Esophagus squamous epithelium (tissue), 5 donors: Measurements from ENCODE around the gene SNRPA. TPM values are rescaled to one million over a fixed set of nuclear protein-coding genes. Genes with fewer than 3 reads are reported as not detected.
"Not testable (repeated sequence)": the region's sequence is repeated elsewhere in the genome, so short reads cannot be mapped to it uniquely, and the experiment has no call there.

Experiments used
- DNase-seq: peaks from one replicate; lab custom pipeline; 2025; lab: John Stamatoyannopoulos, UW
- H3K27ac ChIP-seq, 4 donors: fragments of 200-600 bp; sonication (generic); one replicate each; pipeline ENCODE4 v1.5.1; 2016 to 2019; ENCODE audit warnings: mild to moderate bottlenecking in 1 of 4
- H3K27me3 ChIP-seq, 4 donors: fragments of 200-600 bp; sonication (generic); 1 replicate in 3 of 4; 2 replicates in 1 of 4; pipeline versions ENCODE4 v1.5.1 to v1.6.0; 2017 to 2021; ENCODE audit warnings: antibody characterized with exemption in 1 of 4
- H3K36me3 ChIP-seq, 3 donors: fragments of 200-600 bp; sonication (generic); one replicate each; pipeline ENCODE4 v1.5.1; 2016 to 2019
- H3K4me1 ChIP-seq, 3 donors: fragments of 200-600 bp; sonication (generic); one replicate each; pipeline ENCODE4 v1.5.1; 2017 to 2019
- H3K4me3 ChIP-seq, 4 donors: fragments of 200-600 bp; sonication (generic); 1 replicate in 3 of 4; 2 replicates in 1 of 4; pipeline ENCODE4 v1.5.1; 2016 to 2019; ENCODE audit warnings: mild to moderate bottlenecking in 2 of 4, moderate library complexity in 1 of 4
- H3K9me3 ChIP-seq, 3 donors: fragments of 200-600 bp; sonication (generic); one replicate each; pipeline ENCODE4 v1.5.1; 2016 to 2019
- POLR2A ChIP-seq, 4 donors: fragments of 450-650 bp; IDR thresholded peaks; one replicate each; pipeline ENCODE4 v1.6.1; 2017; ENCODE audit warnings: antibody characterized with exemption in 4 of 4, mild to moderate bottlenecking in 4 of 4, moderate library complexity in 3 of 4
- WGBS, 2 donors: methylation state at CpG; one replicate each; pipeline ENCODE4 v1.1.5; 2018; 5-methylcytosine and 5-hydroxymethylcytosine counted together
- intact Hi-C: fragments of 100-400 bp; cut with DNase I; formaldehyde crosslinking; loops from one replicate; pipeline ENCODE4 v1.15.0; 2022
- total RNA-seq, 4 donors: library from RNA; depleted of rRNA; stranded (reverse); fragments of >200 nt; gene quantifications; one replicate each; pipeline ENCODE4 v1.1.0, GENCODE V29; 2016
- TF ChIP-seq, protein P1 (sequence below), 6 experiments: fragments of 450-650 bp in 4 of 6; fragments of 200-600 bp in 2 of 6; sonication (generic) in 2 of 6; IDR thresholded peaks; one replicate each; pipeline ENCODE4 v1.5.1; 2016 to 2019; ENCODE audit warnings: antibody characterized with exemption in 6 of 6, mild to moderate bottlenecking in 4 of 6, moderate library complexity in 4 of 6
- donor health status: DM: yes; HTN: yes; CAD: no.

The SNRPA gene
- total RNA-seq, 4 donors from 2014 or later: 45.0 to 79.5 (median 51.0) TPM

GRCh38 chr19:40759352-40759751 is 8.3 kb downstream of the SNRPA start:
- H3K4me3 ChIP-seq: no peak overlapping the region
- H3K27ac ChIP-seq: no peak overlapping the region
- no peak for TF ChIP-seq POLR2A (IDR thresholded peaks at IDR 0.05)
- TF ChIP-seq, protein P1, sequence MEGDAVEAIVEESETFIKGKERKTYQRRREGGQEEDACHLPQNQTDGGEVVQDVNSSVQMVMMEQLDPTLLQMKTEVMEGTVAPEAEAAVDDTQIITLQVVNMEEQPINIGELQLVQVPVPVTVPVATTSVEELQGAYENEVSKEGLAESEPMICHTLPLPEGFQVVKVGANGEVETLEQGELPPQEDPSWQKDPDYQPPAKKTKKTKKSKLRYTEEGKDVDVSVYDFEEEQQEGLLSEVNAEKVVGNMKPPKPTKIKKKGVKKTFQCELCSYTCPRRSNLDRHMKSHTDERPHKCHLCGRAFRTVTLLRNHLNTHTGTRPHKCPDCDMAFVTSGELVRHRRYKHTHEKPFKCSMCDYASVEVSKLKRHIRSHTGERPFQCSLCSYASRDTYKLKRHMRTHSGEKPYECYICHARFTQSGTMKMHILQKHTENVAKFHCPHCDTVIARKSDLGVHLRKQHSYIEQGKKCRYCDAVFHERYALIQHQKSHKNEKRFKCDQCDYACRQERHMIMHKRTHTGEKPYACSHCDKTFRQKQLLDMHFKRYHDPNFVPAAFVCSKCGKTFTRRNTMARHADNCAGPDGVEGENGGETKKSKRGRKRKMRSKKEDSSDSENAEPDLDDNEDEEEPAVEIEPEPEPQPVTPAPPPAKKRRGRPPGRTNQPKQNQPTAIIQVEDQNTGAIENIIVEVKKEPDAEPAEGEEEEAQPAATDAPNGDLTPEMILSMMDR (IDR thresholded peaks at IDR 0.05): no peak
- DNase-seq: no peak
- H3K36me3 ChIP-seq: peaks cover 37 to 95% (median 60%) of the 10 kb centered on the region in 3 donors
- H3K9me3 ChIP-seq: no peaks in the 10 kb centered on the region
- no peaks in the 10 kb centered on the region for H3K27me3 ChIP-seq
- peaks cover 16 to 51% (median 17%) of the 10 kb centered on the region in 3 donors for H3K4me1 ChIP-seq
- intact Hi-C loops: no loop called here
- WGBS, 2 donors: 90% methylated on average over 2 to 12 of the region's 13 CpGs

DNA sequence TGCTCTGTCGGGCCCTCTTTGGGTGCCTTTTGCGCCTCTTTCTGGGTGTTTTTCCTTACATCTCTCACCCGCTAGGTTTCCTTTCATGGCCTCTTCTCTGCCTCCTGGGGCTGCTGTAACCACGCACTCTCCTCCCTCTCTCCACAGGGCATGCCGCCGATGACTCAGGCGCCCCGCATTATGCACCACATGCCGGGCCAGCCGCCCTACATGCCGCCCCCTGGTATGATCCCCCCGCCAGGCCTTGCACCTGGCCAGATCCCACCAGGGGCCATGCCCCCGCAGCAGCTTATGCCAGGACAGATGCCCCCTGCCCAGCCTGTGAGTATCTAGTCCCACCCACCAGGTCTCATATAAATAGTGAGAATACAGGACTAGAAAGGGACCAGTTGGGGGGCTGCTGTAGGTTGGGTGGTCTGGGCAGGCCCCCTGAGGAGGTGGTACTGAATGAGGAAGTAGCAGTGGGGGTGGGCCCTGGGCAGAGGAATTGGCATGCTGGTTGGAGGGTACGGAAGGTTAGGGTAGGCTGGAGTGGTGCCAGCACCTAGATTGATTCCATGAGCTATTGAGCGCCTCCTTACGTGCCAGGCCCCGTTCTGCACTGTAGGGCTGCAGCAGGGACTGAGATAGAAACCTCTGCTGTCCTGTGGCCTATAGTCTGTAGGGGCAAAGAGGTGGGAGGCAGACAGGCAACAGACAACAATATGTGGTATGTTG is 11.9 kb downstream of the SNRPA start:
- peaks cover 0 to 16% (median 0%) of the 10 kb centered on the region in 3 donors for H3K4me1 ChIP-seq
- intact Hi-C loops: no loop called here
- WGBS, 2 donors: 84 to 94% methylated on average over 12 to 16 of the region's 17 CpGs
- peaks cover 33 to 93% (median 76%) of the 10 kb centered on the region in 3 donors for H3K36me3 ChIP-seq
- DNase-seq: no peak
- H3K27ac ChIP-seq: no peak overlapping the region
- no peaks in the 10 kb centered on the region for H3K9me3 ChIP-seq
- H3K27me3 ChIP-seq: no peaks in the 10 kb centered on the region
- TF ChIP-seq, protein P1 (IDR thresholded peaks at IDR 0.05): no peak
- no peak for TF ChIP-seq POLR2A (IDR thresholded peaks at IDR 0.05)
- no peak overlapping the region for H3K4me3 ChIP-seq

DNA sequence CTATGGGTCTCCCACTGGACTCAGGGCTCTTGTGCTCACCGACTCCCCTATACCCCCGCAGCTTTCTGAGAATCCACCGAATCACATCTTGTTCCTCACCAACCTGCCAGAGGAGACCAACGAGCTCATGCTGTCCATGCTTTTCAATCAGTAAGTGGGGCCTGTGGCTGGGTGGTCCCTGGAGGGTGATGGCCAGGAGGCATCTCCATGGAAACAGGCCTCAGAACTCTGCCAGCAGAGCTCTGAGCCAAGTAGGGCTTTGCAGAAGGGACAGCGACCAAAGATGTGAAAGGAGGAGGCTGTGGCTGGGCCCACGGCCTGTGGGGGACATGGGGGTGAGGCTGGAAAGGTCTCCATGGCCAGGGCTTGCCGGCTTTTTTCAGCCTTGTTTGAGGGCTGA is 12.5 kb downstream of the SNRPA start:
- Histone ChIP-seq H3K27ac (no peak overlapping the region), H3K36me3 (peaks cover 33 to 87% (median 71%) of the 10 kb centered on the region in 3 donors), H3K4me3 (no peak overlapping the region), H3K9me3 (no peaks in the 10 kb centered on the region), H3K4me1 (peaks cover 0 to 10% (median 0%) of the 10 kb centered on the region in 3 donors), H3K27me3 (no peaks in the 10 kb centered on the region)
- intact Hi-C loops: no loop called here
- no peak for DNase-seq
- TF ChIP-seq POLR2A (IDR thresholded peaks at IDR 0.05): no peak
- 86 to 92% methylated on average over 4 to 6 of the region's 7 CpGs for WGBS, 2 donors

DNA sequence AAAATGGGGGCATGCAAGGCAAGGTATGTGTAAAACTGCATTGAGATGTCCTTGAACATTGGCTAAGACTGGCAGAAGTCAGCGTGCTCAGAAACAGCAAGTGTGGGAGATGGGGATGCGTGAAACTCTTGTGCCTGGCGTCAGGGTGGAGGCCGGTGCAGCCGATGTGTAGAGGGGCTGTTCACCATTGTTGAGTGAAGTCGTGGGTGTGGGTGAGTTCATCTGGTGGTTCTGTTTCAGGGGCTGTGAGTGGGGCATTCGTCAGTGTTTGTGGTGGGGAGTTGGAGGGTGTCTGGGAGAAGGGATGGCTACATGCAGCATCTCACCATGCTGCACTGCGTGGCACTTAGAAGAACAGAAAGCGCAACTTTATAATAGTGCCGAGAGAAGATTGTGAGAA is 13.0 kb downstream of the SNRPA start:
- H3K27me3 ChIP-seq: no peaks in the 10 kb centered on the region
- no peak for DNase-seq
- no peak overlapping the region for H3K27ac ChIP-seq
- peaks cover 0 to 10% (median 0%) of the 10 kb centered on the region in 3 donors for H3K4me1 ChIP-seq
- WGBS, 2 donors: 86 to 91% methylated on average over 10 of the region's 10 CpGs
- TF ChIP-seq, protein P1 (IDR thresholded peaks at IDR 0.05): no peak
- H3K9me3 ChIP-seq: no peaks in the 10 kb centered on the region
- peaks cover 33 to 83% (median 71%) of the 10 kb centered on the region in 3 donors for H3K36me3 ChIP-seq
- H3K4me3 ChIP-seq: no peak overlapping the region
- intact Hi-C loops: no loop called here

DNA sequence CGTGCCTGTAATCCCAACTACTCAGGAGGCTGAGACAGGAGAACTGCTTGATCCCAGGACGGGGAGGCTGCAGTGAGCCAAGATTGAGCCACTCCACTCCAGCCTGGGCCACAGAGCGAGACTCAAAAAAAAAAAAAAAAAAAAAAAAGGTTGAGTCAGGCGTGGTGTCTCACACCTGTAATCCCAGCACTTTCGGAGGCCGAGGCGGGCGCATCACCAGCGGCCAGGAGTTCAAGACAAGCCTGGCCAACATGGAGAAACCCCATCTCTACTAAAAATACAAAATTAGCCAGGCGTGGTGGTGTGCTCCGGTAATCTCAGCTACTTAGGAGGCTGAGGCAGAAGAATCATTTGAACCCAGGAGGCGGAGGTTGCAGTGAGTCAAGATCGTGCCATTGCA is 15.4 kb downstream of the SNRPA start:
- DNase-seq, H3K27me3 ChIP-seq, H3K9me3 ChIP-seq, H3K27ac ChIP-seq, H3K4me1 ChIP-seq, intact Hi-C loops, H3K4me3 ChIP-seq: not testable (repeated sequence)
- WGBS, 2 donors: 87 to 95% methylated on average over 13 of the region's 13 CpGs
- peaks cover 30 to 59% (median 51%) of the 10 kb centered on the region in 3 donors for H3K36me3 ChIP-seq

DNA sequence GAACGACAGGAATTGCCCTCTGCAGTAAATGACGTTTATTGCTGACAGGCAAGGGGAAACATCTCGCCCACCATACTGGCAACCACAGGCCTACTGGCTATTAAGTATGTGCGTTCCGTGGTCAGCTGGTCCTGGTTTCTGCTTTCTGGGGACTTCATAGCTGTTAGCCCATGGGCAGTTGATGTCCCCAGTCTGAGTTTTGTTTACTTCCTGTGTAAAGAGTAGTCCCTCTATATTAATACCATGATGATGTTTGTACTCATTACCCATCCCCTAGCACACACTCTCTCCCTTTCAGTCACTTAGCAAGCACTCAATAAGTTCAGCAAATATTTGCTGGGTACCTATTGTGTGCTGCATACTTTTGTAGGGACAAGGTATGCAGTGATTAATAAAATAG is 17.9 kb downstream of the SNRPA start:
- Histone ChIP-seq H3K27ac (no peak overlapping the region), H3K36me3 (peaks cover 13 to 34% (median 28%) of the 10 kb centered on the region in 3 donors), H3K27me3 (no peaks in the 10 kb centered on the region), H3K9me3 (no peaks in the 10 kb centered on the region), H3K4me1 (no peaks in the 10 kb centered on the region), H3K4me3 (no peak overlapping the region)
- 64 to 74% methylated on average over 3 to 5 of the region's 5 CpGs for WGBS, 2 donors
- intact Hi-C loops: no loop called here
- TF ChIP-seq POLR2A (IDR thresholded peaks at IDR 0.05): no peak
- TF ChIP-seq, protein P1 (IDR thresholded peaks at IDR 0.05): no peak
- no peak for DNase-seq

DNA sequence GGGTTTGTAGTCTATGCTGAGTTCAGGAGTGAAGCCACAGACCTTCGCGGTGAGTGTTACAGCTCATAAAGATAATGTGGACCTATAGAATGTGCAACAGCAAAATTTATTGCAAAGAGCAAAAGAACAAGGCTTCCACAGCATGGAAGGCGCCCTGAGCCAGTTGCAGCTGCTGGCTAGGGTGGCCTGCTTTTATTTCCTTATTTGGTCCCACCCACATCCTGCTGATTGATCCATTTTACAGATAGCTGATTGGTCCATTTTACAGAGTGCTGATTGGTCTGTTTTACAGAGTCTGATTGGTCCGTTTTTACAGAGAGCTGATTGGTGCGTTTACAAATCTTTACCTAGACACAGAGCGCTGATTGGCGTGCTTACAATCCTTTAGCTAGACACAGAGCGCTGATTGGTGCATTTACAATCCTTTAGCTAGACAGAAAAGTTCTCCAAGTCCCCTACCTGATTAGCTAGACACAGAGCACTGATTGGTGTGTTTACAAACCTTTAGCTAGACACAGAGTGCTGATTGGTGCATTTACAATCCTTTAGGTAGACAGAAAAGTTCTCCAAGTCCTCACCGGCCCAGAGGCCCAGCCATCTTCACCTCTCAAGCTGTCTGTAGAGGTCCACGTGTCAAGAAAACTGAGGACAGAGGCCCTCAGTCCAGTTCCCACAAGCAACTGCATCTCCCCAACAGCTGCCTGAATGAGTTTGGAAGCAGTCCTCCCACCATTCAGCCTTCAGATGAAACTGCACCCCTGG is 20.3 kb downstream of the SNRPA start:
- WGBS, 2 donors: 93 to 97% methylated on average over 7 to 10 of the region's 10 CpGs
- H3K27me3 ChIP-seq, H3K36me3 ChIP-seq, H3K27ac ChIP-seq, H3K9me3 ChIP-seq, DNase-seq, intact Hi-C loops, H3K4me1 ChIP-seq, H3K4me3 ChIP-seq: not testable (repeated sequence)
